ENCODE data around the gene FNDC8. TPM values are rescaled to one million over a fixed set of nuclear protein-coding genes. Genes with fewer than 3 reads are reported as not detected.

The FNDC8 gene
- total RNA-seq, 1 experiment from 2014 or later = not detected

DNA sequence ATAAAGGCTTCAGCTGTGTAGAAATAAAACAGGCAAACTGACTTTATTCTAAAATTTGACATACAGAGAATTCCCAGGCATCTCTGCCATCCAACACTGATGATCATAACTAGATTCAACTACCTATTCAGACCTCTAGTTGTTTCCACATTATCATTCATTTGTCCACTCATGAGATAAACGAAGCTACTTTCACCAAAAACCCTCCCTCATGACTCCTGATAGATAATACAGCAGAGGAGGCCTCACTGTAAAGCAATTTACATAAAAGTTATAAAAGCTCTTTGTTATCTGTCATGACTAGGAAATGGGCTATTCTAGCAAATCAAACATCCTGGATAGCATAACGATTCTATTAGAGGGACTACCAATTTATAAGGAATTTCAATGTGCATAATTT, 38.3 kb upstream of the FNDC8 start:
- H3K27ac ChIP-seq (ENCODE audit: low read depth, low read length, poor library complexity, severe bottlenecking) = no peak overlapping the region
- intact Hi-C loops (cut with micrococcal nuclease; ENCODE audit: unreplicated experiment) = no loop called here
- no TSS peak for BruUV-seq (replicated peaks)
- TF ChIP-seq, protein P1, sequence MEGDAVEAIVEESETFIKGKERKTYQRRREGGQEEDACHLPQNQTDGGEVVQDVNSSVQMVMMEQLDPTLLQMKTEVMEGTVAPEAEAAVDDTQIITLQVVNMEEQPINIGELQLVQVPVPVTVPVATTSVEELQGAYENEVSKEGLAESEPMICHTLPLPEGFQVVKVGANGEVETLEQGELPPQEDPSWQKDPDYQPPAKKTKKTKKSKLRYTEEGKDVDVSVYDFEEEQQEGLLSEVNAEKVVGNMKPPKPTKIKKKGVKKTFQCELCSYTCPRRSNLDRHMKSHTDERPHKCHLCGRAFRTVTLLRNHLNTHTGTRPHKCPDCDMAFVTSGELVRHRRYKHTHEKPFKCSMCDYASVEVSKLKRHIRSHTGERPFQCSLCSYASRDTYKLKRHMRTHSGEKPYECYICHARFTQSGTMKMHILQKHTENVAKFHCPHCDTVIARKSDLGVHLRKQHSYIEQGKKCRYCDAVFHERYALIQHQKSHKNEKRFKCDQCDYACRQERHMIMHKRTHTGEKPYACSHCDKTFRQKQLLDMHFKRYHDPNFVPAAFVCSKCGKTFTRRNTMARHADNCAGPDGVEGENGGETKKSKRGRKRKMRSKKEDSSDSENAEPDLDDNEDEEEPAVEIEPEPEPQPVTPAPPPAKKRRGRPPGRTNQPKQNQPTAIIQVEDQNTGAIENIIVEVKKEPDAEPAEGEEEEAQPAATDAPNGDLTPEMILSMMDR (conservative IDR thresholded peaks at IDR 0.05; ENCODE audit: low read depth, low read length) = no peak
- no peak for TF ChIP-seq EZH2 (IDR thresholded peaks at IDR 0.05; ENCODE audit: borderline replicate concordance, low read depth, low read length, poor library complexity, severe bottlenecking)
- ChIA-PET CTCF (no interaction called here), POLR2A (ENCODE audit: low non-redundant PET) (no interaction called here)
- DNase-seq (ENCODE audit: low spot score) = no peak
- H3K36me3 ChIP-seq (ENCODE audit: insufficient read depth, low read length, poor library complexity, severe bottlenecking) = no peaks in the 10 kb centered on the region
- no peak overlapping the region for H3K4me3 ChIP-seq (ENCODE audit: low read depth, low read length, poor library complexity, severe bottlenecking)
- peaks cover 21% of the 10 kb centered on the region for H3K4me1 ChIP-seq (ENCODE audit: insufficient read depth, low read length, poor library complexity, severe bottlenecking)
- H3K9me3 ChIP-seq (ENCODE audit: low read depth, low read length, poor library complexity, severe bottlenecking) = no peaks in the 10 kb centered on the region
- H3K27me3 ChIP-seq (replicated peaks; ENCODE audit: insufficient read depth, low read depth, low read length, poor library complexity) = no peaks in the 10 kb centered on the region

DNA sequence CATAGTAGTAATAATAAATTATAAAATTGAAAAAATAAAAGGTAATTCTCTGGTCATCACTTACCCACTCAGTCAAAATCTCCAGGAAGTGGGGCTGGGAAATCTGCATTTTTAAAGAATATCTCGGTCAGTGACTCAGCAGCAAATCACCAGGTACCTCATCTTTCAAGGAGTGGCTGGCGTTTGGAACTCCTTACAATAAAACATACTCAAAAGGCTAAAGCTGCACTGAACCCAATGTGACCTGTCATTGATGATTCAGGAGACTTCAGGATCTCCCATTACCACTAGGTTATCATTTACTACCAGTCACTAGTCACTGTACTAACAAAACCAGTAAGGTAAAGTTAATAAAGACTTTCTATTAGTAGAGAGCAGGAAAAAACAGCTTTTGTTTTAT, 36.4 kb upstream of the FNDC8 start:
- no peak for DNase-seq (ENCODE audit: low spot score)
- Histone ChIP-seq H3K27me3 (replicated peaks; ENCODE audit: insufficient read depth, low read depth, low read length, poor library complexity) (no peaks in the 10 kb centered on the region), H3K27ac (ENCODE audit: low read depth, low read length, poor library complexity, severe bottlenecking) (no peak overlapping the region), H3K9me3 (ENCODE audit: low read depth, low read length, poor library complexity, severe bottlenecking) (no peaks in the 10 kb centered on the region), H3K4me3 (ENCODE audit: low read depth, low read length, poor library complexity, severe bottlenecking) (no peak overlapping the region), H3K4me1 (ENCODE audit: insufficient read depth, low read length, poor library complexity, severe bottlenecking) (peaks cover 21% of the 10 kb centered on the region), H3K36me3 (ENCODE audit: insufficient read depth, low read length, poor library complexity, severe bottlenecking) (no peaks in the 10 kb centered on the region)
- no TSS peak for BruUV-seq (replicated peaks)
- intact Hi-C loops (cut with micrococcal nuclease; ENCODE audit: unreplicated experiment) = no loop called here
- TF ChIP-seq EZH2 (IDR thresholded peaks at IDR 0.05; ENCODE audit: borderline replicate concordance, low read depth, low read length, poor library complexity, severe bottlenecking) = no peak
- TF ChIP-seq, protein P1 (conservative IDR thresholded peaks at IDR 0.05; ENCODE audit: low read depth, low read length) = no peak
- ChIA-PET POLR2A (ENCODE audit: low non-redundant PET) (no interaction called here), CTCF (no interaction called here)

DNA sequence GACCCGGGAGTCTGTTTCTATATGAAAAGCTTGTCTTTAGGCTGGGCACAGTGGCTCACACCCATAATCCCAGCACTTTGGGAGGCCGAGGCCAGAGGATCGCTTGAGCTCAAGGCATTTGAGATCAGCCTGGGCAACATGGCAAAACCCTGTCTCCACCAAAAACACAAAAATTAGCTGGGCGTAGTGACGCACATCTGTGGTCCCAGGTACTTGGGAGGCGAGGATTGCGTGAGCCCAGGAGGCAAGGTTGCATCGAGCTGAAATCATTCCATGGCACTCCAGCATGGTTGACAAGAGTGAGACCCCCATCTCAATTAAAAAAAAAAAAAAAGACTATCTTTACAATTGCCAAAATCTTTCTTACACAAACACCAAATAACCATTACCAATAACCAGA, 35.3 kb upstream of the FNDC8 start:
- no peak for DNase-seq (ENCODE audit: low spot score)
- peaks cover 16% of the 10 kb centered on the region for H3K4me1 ChIP-seq (ENCODE audit: insufficient read depth, low read length, poor library complexity, severe bottlenecking)
- H3K9me3 ChIP-seq (ENCODE audit: low read depth, low read length, poor library complexity, severe bottlenecking) = no peaks in the 10 kb centered on the region
- H3K27me3 ChIP-seq (replicated peaks; ENCODE audit: insufficient read depth, low read depth, low read length, poor library complexity) = no peaks in the 10 kb centered on the region
- POLR2A ChIA-PET (ENCODE audit: low non-redundant PET) = no interaction called here
- CTCF ChIA-PET = no interaction called here
- intact Hi-C loops (cut with micrococcal nuclease; ENCODE audit: unreplicated experiment) = no loop called here
- TF ChIP-seq, protein P1 (conservative IDR thresholded peaks at IDR 0.05; ENCODE audit: low read depth, low read length) = no peak
- TF ChIP-seq EZH2 (IDR thresholded peaks at IDR 0.05; ENCODE audit: borderline replicate concordance, low read depth, low read length, poor library complexity, severe bottlenecking) = no peak
- H3K4me3 ChIP-seq (ENCODE audit: low read depth, low read length, poor library complexity, severe bottlenecking) = no peak overlapping the region
- H3K36me3 ChIP-seq (ENCODE audit: insufficient read depth, low read length, poor library complexity, severe bottlenecking) = no peaks in the 10 kb centered on the region
- BruUV-seq (replicated peaks) = no TSS peak
- H3K27ac ChIP-seq (ENCODE audit: low read depth, low read length, poor library complexity, severe bottlenecking) = no peak overlapping the region
